Transverse colon (tissue), 4 donors: ENCODE results near the gene HLA-DRB5. TPM values are rescaled to one million over a fixed set of nuclear protein-coding genes. Genes with fewer than 3 reads are reported as not detected.
"Not testable (repeated sequence)": the region's sequence is repeated elsewhere in the genome, so short reads cannot be mapped to it uniquely, and the experiment has no call there.

ENCODE experiments used
- DNase-seq: peaks from one replicate; pipeline ENCODE4 v3.0.0-alpha.2; 2019
- H3K27ac ChIP-seq, 4 donors: fragments of 200-600 bp; sonication (generic); 2 replicates each; pipeline ENCODE4 v1.5.1; 2016 to 2018; ENCODE audit warnings: inconsistent platforms in 4 of 4
- H3K27me3 ChIP-seq: fragments of 200-600 bp; sonication (generic); 2 replicates; pipeline ENCODE4 v1.5.1; 2017; ENCODE audit warnings: inconsistent platforms
- H3K36me3 ChIP-seq, 4 donors: fragments of 200-600 bp; sonication (generic); 2 replicates each; pipeline ENCODE4 v1.5.1; 2017 to 2019; ENCODE audit warnings: inconsistent platforms in 4 of 4
- H3K4me1 ChIP-seq, 4 donors: fragments of 200-600 bp; sonication (generic); 2 replicates each; pipeline ENCODE4 v1.5.1; 2017 to 2020; ENCODE audit warnings: inconsistent platforms in 4 of 4
- H3K4me3 ChIP-seq, 4 donors: fragments of 200-600 bp; sonication (generic); 1 replicate in 1 of 4; 2 replicates in 3 of 4; pipeline versions ENCODE4 v1.5.1 to v1.6.1; 2017 to 2019; ENCODE audit warnings: inconsistent platforms in 4 of 4
- H3K9me3 ChIP-seq, 2 donors: fragments of 200-600 bp; sonication (generic); 2 replicates each; pipeline ENCODE4 v1.5.1; 2017 to 2019; ENCODE audit warnings: inconsistent platforms in 2 of 2
- CTCF ChIP-seq, 5 experiments: fragments of 200-600 bp in 3 of 5; fragments of 450-650 bp in 2 of 5; sonication (generic) in 3 of 5; IDR thresholded peaks; 1 replicate in 2 of 5; 2 replicates in 3 of 5; pipeline ENCODE4 v1.5.1; 2016 to 2017; ENCODE audit warnings: antibody characterized with exemption in 5 of 5, inconsistent platforms in 3 of 5, mild to moderate bottlenecking in 2 of 5, moderate library complexity in 1 of 5
- EP300 ChIP-seq: sonication (generic); formaldehyde crosslinking; IDR thresholded peaks from one replicate; pipeline ENCODE4 v1.6.1; 2017; ENCODE audit warnings: antibody characterized with exemption, low read depth
- POLR2A ChIP-seq: fragments of 450-650 bp; IDR thresholded peaks from one replicate; pipeline ENCODE4 v1.6.1; 2016; ENCODE audit warnings: antibody characterized with exemption, mild to moderate bottlenecking, moderate library complexity
- POLR2AphosphoS5 ChIP-seq, 3 donors: sonication (generic); formaldehyde crosslinking; IDR thresholded peaks; one replicate each; pipeline ENCODE4 v1.6.1; 2016; ENCODE audit warnings: antibody characterized with exemption in 3 of 3
- WGBS, 2 donors: methylation state at CpG; one replicate each; pipeline ENCODE4 v1.1.5; 2018; ENCODE audit warnings: low coverage in 1 of 2; 5-methylcytosine and 5-hydroxymethylcytosine counted together
- in situ Hi-C, 4 donors: fragments of 200-750 bp; cut with MboI; loops; one replicate each; pipeline versions ENCODE4 v1.15.0 to v1.15.1; 2017; ENCODE audit warnings: low sequenced_read_pairs in 3 of 4, low pct_ligation_motif_present in 1 of 4, low pct_unique_long_range_greater_than_20kb in 1 of 4
- intact Hi-C: fragments of 100-400 bp; cut with DNase I; formaldehyde crosslinking; loops from one replicate; pipeline ENCODE4 v1.15.1; 2023; ENCODE audit warnings: low total_unique reads
- total RNA-seq, 4 donors: library from RNA; depleted of rRNA; stranded (reverse); fragments of >200 nt; gene quantifications; one replicate each; pipeline ENCODE4 v1.1.0, GENCODE V29; 2016

Gene HLA-DRB5
- total RNA-seq, 4 donors from 2014 or later = 1.5 to 7.8 (median 5.2) TPM; not detected in 1

- DNase-seq = no peak
- in situ Hi-C loops = loop anchor here in 1 of 4 donors (25.0 kb wide), 1 partner anchor 103 kb away; the partner anchor contains the start of gene HLA-DRB1
- Histone ChIP-seq H3K4me1 (no peaks in the 10 kb centered on the region), H3K27me3 (no peaks in the 10 kb centered on the region), H3K36me3 (no peaks in the 10 kb centered on the region), H3K27ac (no peak overlapping the region), H3K9me3 (no peaks in the 10 kb centered on the region), H3K4me3 (no peak overlapping the region)
- intact Hi-C loops = loop anchor here (10.0 kb wide), 1 partner anchor 91 kb away; no protein-coding TSS in a partner anchor
- 73 to 89% methylated on average over 3 to 25 of the region's 26 CpGs for WGBS, 2 donors
- TF ChIP-seq EP300 (no peak), POLR2A (no peak)
Observed at GRCh38 chr6:32483968-32484613, 46.0 kb downstream of the HLA-DRB5 start.

- no peak for DNase-seq
- intact Hi-C loops (no loop called here), in situ Hi-C loops (loop anchor here in 1 of 4 donors (25.0 kb wide), 1 partner anchor 112 kb away; the partner anchor contains the start of gene HLA-DRB1)
- peaks cover 0 to 4% (median 0%) of the 10 kb centered on the region in 4 donors for H3K4me1 ChIP-seq
- H3K36me3 ChIP-seq = no peaks in the 10 kb centered on the region
- peaks cover 4% of the 10 kb centered on the region for H3K27me3 ChIP-seq
- 59 to 84% methylated on average over 4 to 13 of the region's 13 CpGs for whole genome bisulfite sequencing, 2 donors
- H3K4me3 ChIP-seq = no peak overlapping the region
- TF ChIP-seq EP300 (no peak), CTCF (IDR thresholded peaks at IDR 0.05) (no peak), POLR2AphosphoS5 (IDR thresholded peaks at IDR 0.05) (no peak), POLR2A (no peak)
- no peaks in the 10 kb centered on the region for H3K9me3 ChIP-seq
- no peak overlapping the region for H3K27ac ChIP-seq
Observed at GRCh38 chr6:32475392-32476206, 54.5 kb downstream of the HLA-DRB5 start.

GRCh38 chr6:32473376-32474348 is 56.4 kb downstream of the HLA-DRB5 start:
- peak; percentile 17 for DNase-seq
- peak overlapping the region in 2 of 4 donors; percentile 26 to 34 for H3K27ac ChIP-seq

GRCh38 chr6:32472781-32473375 is 57.2 kb downstream of the HLA-DRB5 start:
- no peak for DNase-seq

More at GRCh38 chr6:32473376-32474348, 56.4 kb downstream of the HLA-DRB5 start:
- intact Hi-C loops, in situ Hi-C loops, H3K4me1 ChIP-seq, H3K27me3 ChIP-seq, H3K9me3 ChIP-seq, H3K36me3 ChIP-seq, H3K4me3 ChIP-seq: not testable (repeated sequence)
- WGBS, 2 donors = 46 to 47% methylated on average over 7 to 10 of the region's 10 CpGs

GRCh38 chr6:32467743-32468503 is 62.2 kb downstream of the HLA-DRB5 start:
- H3K4me1 ChIP-seq, H3K9me3 ChIP-seq, H3K27ac ChIP-seq, DNase-seq, H3K4me3 ChIP-seq, intact Hi-C loops, H3K36me3 ChIP-seq, in situ Hi-C loops: not testable (repeated sequence)
- WGBS, 2 donors = 40 to 67% methylated on average over 1 to 5 of the region's 5 CpGs
- peaks cover 12% of the 10 kb centered on the region for H3K27me3 ChIP-seq

More at GRCh38 chr6:32472781-32473375, 57.2 kb downstream of the HLA-DRB5 start:
- WGBS, 2 donors = 43 to 77% methylated on average over 4 to 5 of the region's 5 CpGs
- peaks cover 4% of the 10 kb centered on the region for H3K27me3 ChIP-seq
- no peaks in the 10 kb centered on the region for H3K9me3 ChIP-seq
- TF ChIP-seq EP300 (no peak), CTCF (IDR thresholded peaks at IDR 0.05) (no peak), POLR2A (no peak), POLR2AphosphoS5 (IDR thresholded peaks at IDR 0.05) (no peak)
- intact Hi-C loops (no loop called here), in situ Hi-C loops (no loop called here)
- H3K27ac ChIP-seq = no peak overlapping the region
- H3K36me3 ChIP-seq = no peaks in the 10 kb centered on the region
- H3K4me1 ChIP-seq = peaks cover 0 to 4% (median 0%) of the 10 kb centered on the region in 4 donors
- H3K4me3 ChIP-seq = no peak overlapping the region
